ENCODE measurements around the gene GRM8. TPM values are rescaled to one million over a fixed set of nuclear protein-coding genes. Genes with fewer than 3 reads are reported as not detected.

The GRM8 gene
- total RNA-seq: under 1 TPM in 1 of 4 donors, not detected in 3; 0.11 TPM

GRCh38 chr7:127252778-127253280 lies at the start of gene GRM8:
Gene GRM8, minus strand, starts transcription at chr7:127252941.
- peaks cover 15 to 36% (median 27%) of the 10 kb centered on the region in 4 donors for H3K4me1 ChIP-seq
- H3K27me3 ChIP-seq: peaks cover 0 to 84% (median 24%) of the 10 kb centered on the region in 4 donors
- TF ChIP-seq CTCF (IDR thresholded peaks at IDR 0.05) (no peak), POLR2AphosphoS5 (IDR thresholded peaks at IDR 0.05) (no peak), EP300 (IDR thresholded peaks at IDR 0.05) (no peak), POLR2A (IDR thresholded peaks at IDR 0.05; ENCODE audit: low read depth) (no peak)
- H3K36me3 ChIP-seq: no peaks in the 10 kb centered on the region
- peak within 1 kb of the TSS; percentile 22 to 72 (median 47) for H3K27ac ChIP-seq (replicated peaks in 1 of 4)
- H3K9me3 ChIP-seq: no peaks in the 10 kb centered on the region
- DNase-seq (ENCODE audit: extremely low spot score): no peak
- intact Hi-C loops (cut with DNase I): loop anchor here (5.0 to 10.0 kb wide), 2 partner anchors 146 to 448 kb away; no protein-coding TSS in a partner anchor
- WGBS: 0% methylated on average over 6 of the region's 62 CpGs
- H3K4me3 ChIP-seq: peak within 1 kb of the TSS; percentile 71 to 80 (median 76)

DNA sequence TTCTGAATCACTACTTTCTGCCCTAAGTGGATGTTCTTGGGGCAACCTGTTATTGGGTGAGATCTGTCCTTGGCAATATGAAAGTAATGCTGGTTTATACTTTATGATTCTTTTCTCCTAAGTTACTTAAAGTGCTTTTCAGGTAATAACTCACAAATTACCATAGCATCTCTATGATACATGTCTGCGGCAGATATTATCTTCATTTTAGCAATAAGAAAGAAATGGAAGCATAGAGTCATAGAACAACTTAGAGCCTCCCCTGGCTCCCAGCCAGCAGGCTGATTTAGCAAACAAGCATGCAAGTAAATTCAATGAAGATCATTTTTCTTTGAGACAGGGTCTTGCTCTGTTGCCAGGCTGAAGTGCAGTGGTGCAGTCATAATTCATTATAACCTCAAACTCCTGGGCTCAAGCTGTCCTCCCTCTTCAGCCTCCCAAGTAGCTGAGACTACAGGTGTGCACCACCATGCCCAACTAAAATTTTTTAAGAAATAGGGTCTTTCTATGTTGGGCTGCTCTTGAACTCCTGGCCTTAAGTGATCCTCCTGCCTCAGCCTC lies 38.1 kb upstream of the GRM8 start:
- peaks cover 0 to 10% (median 0%) of the 10 kb centered on the region in 4 donors for H3K27me3 ChIP-seq
- 64% methylated on average over 1 of the region's 1 CpG for WGBS
- H3K4me3 ChIP-seq: no peak overlapping the region
- H3K4me1 ChIP-seq: no peaks in the 10 kb centered on the region
- H3K36me3 ChIP-seq: no peaks in the 10 kb centered on the region
- intact Hi-C loops (cut with DNase I): no loop called here
- H3K9me3 ChIP-seq: no peaks in the 10 kb centered on the region
- DNase-seq (ENCODE audit: extremely low spot score): no peak
- H3K27ac ChIP-seq (replicated peaks in 1 of 4): no peak overlapping the region
- TF ChIP-seq POLR2AphosphoS5 (IDR thresholded peaks at IDR 0.05) (no peak), EP300 (IDR thresholded peaks at IDR 0.05) (no peak), CTCF (IDR thresholded peaks at IDR 0.05) (no peak), POLR2A (IDR thresholded peaks at IDR 0.05; ENCODE audit: low read depth) (no peak)

- TF ChIP-seq CTCF (IDR thresholded peaks at IDR 0.05) (no peak), POLR2AphosphoS5 (IDR thresholded peaks at IDR 0.05) (no peak), EP300 (IDR thresholded peaks at IDR 0.05) (no peak), POLR2A (IDR thresholded peaks at IDR 0.05; ENCODE audit: low read depth) (no peak)
- no peak for DNase-seq (ENCODE audit: extremely low spot score)
- Histone ChIP-seq H3K27ac (replicated peaks in 1 of 4) (no peak overlapping the region), H3K4me1 (no peaks in the 10 kb centered on the region), H3K4me3 (no peak overlapping the region), H3K9me3 (no peaks in the 10 kb centered on the region), H3K36me3 (no peaks in the 10 kb centered on the region), H3K27me3 (peaks cover 0 to 10% (median 0%) of the 10 kb centered on the region in 4 donors)
- intact Hi-C loops (cut with DNase I): no loop called here
- WGBS: 65% methylated on average over 5 of the region's 5 CpGs
Measured at GRCh38 chr7:127290116-127290655, 37.4 kb upstream of the GRM8 start.

- TF ChIP-seq POLR2A (IDR thresholded peaks at IDR 0.05; ENCODE audit: low read depth) (no peak), CTCF (IDR thresholded peaks at IDR 0.05) (no peak), POLR2AphosphoS5 (IDR thresholded peaks at IDR 0.05) (no peak), EP300 (IDR thresholded peaks at IDR 0.05) (no peak)
- Histone ChIP-seq H3K27me3 (peaks cover 0 to 6% (median 0%) of the 10 kb centered on the region in 4 donors), H3K4me3 (no peak overlapping the region), H3K9me3 (no peaks in the 10 kb centered on the region), H3K4me1 (no peaks in the 10 kb centered on the region), H3K36me3 (no peaks in the 10 kb centered on the region), H3K27ac (replicated peaks in 1 of 4) (no peak overlapping the region)
- WGBS: 67% methylated on average over 6 of the region's 6 CpGs
- DNase-seq (ENCODE audit: extremely low spot score): no peak
- intact Hi-C loops (cut with DNase I): no loop called here
Measured at GRCh38 chr7:127287133-127287532, 34.4 kb upstream of the GRM8 start.
